HG03571 (cell line): ENCODE data around the gene MS4A8.
"Not testable (repeated sequence)": the region's sequence is repeated elsewhere in the genome, so short reads cannot be mapped to it uniquely, and the experiment has no call there.

Experiments used
- ATAC-seq: cut with Tn5 transposase; IDR thresholded peaks from one replicate; pipeline ENCODE4 v1.9.1; 2021; ENCODE audit not compliant: unreplicated experiment

MS4A8 gene

GRCh38 chr11:60724420-60724819, 25.0 kb downstream of the MS4A8 start, which contains the start of gene MS4A18:
Gene MS4A18, plus strand, starts transcription at chr11:60724720.
- no peak for ATAC-seq

GRCh38 chr11:60725592-60725991, 26.2 kb downstream of the MS4A8 start:
- ATAC-seq, result no peak

GRCh38 chr11:60731586-60731985, 32.2 kb downstream of the MS4A8 start:
- no peak for ATAC-seq

- ATAC-seq, result no peak
Measured at GRCh38 chr11:60734279-60734678, 34.9 kb downstream of the MS4A8 start.

GRCh38 chr11:60739114-60739513, 39.7 kb downstream of the MS4A8 start:
- ATAC-seq, result no peak

- no peak for ATAC-seq
Measured at GRCh38 chr11:60740573-60740972, 41.2 kb downstream of the MS4A8 start.

- ATAC-seq, result no peak
Measured at GRCh38 chr11:60741421-60741820, 42.0 kb downstream of the MS4A8 start.

GRCh38 chr11:60743058-60743457, 43.6 kb downstream of the MS4A8 start:
- no peak for ATAC-seq

GRCh38 chr11:60744114-60744513, 44.7 kb downstream of the MS4A8 start:
- ATAC-seq, result no peak

- ATAC-seq, result no peak
Measured at GRCh38 chr11:60747359-60747873, 48.0 kb downstream of the MS4A8 start.

- ATAC-seq, result no peak
Measured at GRCh38 chr11:60748225-60748624, 48.8 kb downstream of the MS4A8 start.

- no peak for ATAC-seq
Measured at GRCh38 chr11:60748821-60749220, 49.4 kb downstream of the MS4A8 start.

- ATAC-seq, result no peak
Measured at GRCh38 chr11:60750911-60751310, 51.5 kb downstream of the MS4A8 start.

- no peak for ATAC-seq
Measured at GRCh38 chr11:60753309-60753708, 53.9 kb downstream of the MS4A8 start.

GRCh38 chr11:60754887-60755286, 55.5 kb downstream of the MS4A8 start:
- no peak for ATAC-seq

GRCh38 chr11:60756307-60757032, 57.1 kb downstream of the MS4A8 start, which contains the start of gene MS4A15:
Gene MS4A15, plus strand, starts transcription at chr11:60756867. Its CDS starts 6,867 bp downstream, at chr11:60763734.
- no peak for ATAC-seq

GRCh38 chr11:60757231-60757800, 57.9 kb downstream of the MS4A8 start:
- ATAC-seq, result no peak

GRCh38 chr11:60758671-60759070, 59.3 kb downstream of the MS4A8 start:
- not testable (repeated sequence) for ATAC-seq

- ATAC-seq, result not testable (repeated sequence)
Measured at GRCh38 chr11:60759438-60760225, 60.2 kb downstream of the MS4A8 start.

GRCh38 chr11:60761436-60762190, 62.2 kb downstream of the MS4A8 start:
- ATAC-seq, result no peak
